Pericardium fibroblast (primary cell): Measurements from ENCODE around the gene CFAP44. TPM values are rescaled to one million over a fixed set of nuclear protein-coding genes. Genes with fewer than 3 reads are reported as not detected.

Experiments
- total RNA-seq: library from RNA; depleted of rRNA; stranded (reverse); fragments of >200 nt; gene quantifications from 2 replicates; pipeline ENCODE4 v1.2.3, GENCODE V29; 2015

Gene CFAP44
- total RNA-seq: 0.70 and 2.2 TPM in 2 replicates

DNA sequence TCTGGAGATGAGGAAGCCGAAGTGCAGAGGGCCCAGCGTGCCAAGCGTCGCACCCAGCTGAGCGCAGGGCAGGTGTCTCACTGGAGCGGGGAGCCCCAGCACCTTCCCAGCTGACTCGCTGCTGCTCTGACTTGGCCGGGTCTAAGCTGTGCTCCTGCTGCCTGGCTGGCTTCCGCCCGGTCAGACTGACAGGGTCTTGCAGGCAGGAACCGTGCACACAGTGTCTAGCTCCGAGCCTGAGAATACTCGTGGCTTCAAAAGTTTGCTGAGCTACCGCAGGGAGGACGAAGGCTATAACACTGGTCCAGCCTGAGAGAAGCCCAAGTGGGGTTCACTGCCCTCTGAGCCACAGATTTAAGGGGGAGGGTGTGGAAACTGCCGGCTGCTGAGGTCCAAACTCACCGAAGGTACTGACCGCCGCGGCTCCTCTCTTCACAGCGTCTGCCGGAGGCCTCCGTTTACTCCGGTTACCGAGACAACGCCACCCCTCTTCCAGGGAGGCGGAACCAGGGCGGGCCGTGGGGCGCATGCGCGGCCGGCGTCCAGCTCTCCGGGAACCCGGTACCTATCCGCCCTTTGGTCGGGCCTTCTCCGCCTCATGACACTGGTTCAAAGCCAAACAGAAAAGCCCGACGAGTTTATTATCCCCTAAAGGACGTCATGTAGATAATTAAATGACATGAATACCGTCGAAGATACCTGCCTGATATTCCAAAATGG lies at the start of gene CFAP44:
Gene CFAP44 (minus strand): TSS at position 443 of the 720 bp plus-strand sequence. CDS start 7,829 bp downstream, outside the sequence.

Other genes starting within 250 kb of the CFAP44 start
- gene BOC, start 229.9 kb downstream of the CFAP44 start, total RNA-seq: 13.2 and 49.4 TPM in 2 replicates
- 14.6 and 16.2 TPM in 2 replicates for gene SPICE1, start 73.7 kb upstream of the CFAP44 start, total RNA-seq
- gene SIDT1, start 91.1 kb upstream of the CFAP44 start, total RNA-seq: not detected in 2 replicates